GM19351 (cell line): Measurements from ENCODE around the gene SEMA3D.

Experiments
- ATAC-seq: cut with Tn5 transposase; IDR thresholded peaks from one replicate; pipeline ENCODE4 v1.9.1; 2021; ENCODE audit warnings: mild to moderate bottlenecking, moderate library complexity; ENCODE audit not compliant: unreplicated experiment

The SEMA3D gene

DNA sequence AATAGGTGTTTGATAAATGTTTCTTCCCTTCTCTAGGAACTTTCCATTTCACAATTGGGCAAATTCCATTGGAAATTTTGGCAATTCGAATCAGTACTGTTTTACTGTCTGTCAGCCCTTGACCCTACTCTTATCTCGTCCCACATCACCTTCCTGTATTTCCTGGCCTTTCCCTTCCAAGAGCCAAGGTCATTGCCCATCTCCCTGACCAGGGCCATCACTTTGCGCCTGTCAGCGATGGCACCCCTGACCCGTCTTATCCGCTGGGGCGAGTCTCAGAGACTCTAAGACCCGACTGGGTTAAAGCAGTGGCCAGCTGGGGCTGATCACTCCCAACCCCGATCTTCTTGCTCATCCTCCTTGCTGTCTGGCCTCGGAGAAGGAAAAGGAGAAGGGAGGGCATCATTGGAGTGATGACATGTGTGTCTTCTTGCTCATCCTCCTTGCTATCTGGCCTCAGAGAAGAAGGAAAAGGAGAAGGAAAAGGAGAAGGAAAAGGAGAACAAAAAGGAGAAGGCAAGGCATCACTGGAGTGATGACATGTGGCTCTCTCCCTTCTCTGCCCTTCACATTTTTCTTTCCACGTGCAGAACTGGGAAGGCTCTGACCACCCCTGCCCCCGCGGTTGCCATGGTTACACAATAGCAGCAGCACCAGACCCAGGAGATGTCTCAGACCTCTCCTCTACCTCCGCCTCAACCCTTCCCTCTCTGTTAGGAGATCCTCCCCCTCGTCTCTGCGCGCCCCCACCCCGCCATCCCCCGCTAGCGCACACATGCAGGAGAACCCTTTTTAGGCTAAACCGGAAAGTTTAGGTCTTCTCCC lies 2.0 kb downstream of the SEMA3D start:
- ATAC-seq, result no peak

DNA sequence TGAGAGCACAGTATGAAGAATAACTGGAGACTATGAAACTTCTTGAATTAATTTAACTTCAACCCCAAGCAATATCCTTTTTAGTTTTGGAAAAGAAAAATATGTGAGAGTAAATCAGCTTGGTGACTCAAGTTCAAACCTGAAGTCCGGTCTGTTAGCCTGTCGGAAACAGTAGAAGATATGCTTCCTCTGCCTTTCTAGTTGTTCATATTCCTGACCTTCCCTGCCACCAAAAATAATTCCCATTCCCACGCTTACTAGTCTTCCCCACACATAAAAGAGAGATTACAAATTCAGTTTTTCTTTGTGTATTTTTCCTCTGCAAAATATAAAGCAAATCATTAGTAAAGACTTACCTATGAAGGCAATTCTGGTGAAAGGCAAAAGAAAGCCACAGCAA lies 3.6 kb downstream of the SEMA3D start:
- ATAC-seq, result no peak

DNA sequence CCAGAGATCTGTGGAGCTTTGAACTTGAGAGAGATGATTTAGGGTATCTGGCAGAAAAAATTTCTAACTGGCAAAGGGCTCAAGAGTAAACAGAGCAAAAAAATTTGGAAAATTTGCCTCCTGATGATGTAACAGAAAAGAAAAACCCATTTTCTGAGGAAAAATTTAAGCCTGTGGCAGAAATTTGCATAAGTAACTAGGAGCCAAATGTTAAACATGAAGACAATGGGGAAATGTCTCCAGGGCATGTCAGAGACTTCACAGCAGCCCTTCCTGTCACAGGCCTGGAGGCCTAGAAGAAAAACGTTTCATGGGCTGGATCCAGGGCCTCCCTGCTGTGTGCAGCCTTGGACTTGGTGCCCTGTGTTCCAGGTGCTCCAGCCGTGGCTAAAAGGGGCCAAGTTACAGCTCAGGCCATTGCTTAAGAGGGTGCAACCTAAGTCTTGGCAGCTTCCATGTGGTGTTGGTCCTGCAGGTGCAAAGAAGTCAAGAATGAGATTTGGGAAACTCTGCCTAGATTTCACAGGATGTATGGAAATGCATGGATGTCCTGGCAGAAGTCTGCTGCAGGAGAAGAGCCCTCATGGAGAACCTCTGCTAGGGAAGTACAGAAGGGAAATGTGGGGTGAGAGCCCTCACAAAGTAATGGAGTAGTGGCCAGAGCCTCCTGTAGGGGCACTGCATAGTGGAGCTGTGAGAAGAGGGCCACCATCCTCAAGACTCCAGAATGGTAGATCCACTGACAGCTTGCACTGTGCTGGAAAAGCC lies 8.1 kb downstream of the SEMA3D start:
- ATAC-seq, result no peak

DNA sequence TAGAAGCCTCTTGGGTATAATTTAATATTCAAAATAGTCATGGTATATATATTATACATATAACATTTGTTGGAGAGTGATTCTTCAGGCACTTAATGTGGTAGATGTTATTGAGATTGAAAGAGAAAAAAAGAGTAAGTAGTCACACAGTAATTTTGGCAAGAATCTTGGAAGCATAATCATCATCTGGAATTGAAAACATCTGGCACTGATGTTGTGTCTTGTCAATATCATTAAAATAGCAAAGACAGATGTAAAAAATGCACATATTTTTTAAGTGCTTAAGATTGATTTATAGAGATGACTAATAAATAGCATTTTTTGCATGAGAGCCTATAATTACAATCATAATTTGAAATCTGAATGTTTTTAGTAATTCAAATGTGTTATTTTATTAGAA lies 9.5 kb downstream of the SEMA3D start:
- ATAC-seq, result no peak

DNA sequence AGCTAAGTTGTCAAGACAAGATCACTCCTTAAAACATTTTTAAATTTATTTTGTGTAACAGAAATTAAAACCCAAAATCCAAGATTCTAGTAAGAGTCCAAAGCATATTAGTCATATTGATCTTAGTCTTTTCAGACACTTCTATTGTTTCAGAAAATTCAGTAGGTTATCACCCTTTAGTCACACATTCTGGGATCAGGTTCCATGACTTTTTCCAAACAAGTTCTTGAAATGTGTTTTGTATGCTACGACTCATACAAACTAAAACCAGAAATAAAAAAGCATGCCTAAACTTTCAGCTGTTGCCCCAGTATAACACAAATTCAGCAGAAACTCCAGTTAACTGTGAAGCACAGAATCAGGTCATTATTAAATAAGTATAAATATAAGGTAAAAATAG lies 10.7 kb downstream of the SEMA3D start:
- no peak for ATAC-seq

DNA sequence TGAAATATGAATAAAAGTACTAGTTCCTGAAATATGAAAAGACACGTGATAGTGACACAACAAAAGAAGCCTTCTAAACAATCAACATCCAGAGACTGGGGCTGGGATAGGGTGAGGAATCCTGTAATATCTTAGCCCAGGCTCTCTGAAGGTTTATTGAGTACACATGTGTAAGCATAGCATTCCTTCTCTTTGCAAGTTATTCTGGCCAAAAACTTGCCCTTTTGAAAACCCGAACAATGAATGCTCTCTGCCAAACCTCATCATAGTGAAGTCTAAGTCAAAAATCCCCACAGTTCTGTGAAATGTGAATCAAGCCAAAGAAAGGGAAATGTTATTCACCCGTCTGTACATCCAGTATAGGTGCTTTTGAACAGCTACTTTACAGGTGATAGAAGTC lies 11.6 kb downstream of the SEMA3D start:
- ATAC-seq, result no peak

DNA sequence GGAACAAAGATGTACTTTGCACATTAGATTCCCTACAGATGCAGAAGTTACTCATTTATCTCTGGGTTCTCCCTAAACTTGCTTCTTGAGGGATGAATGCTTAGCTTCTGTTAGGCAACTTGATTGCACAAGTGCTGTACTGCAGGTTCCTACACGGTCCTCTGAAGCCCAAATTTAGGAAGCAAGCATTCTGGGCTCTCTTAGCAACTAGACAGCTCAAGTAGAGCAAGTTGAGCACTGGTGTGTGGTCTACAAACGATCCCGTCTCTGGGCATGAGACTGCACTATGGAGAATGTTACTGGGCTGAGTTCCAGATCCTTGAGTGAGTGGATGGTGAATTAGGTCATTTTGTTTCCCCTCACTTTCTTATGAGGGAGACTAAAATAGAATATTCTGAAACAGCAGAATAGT lies 14.3 kb downstream of the SEMA3D start:
- ATAC-seq, result no peak

DNA sequence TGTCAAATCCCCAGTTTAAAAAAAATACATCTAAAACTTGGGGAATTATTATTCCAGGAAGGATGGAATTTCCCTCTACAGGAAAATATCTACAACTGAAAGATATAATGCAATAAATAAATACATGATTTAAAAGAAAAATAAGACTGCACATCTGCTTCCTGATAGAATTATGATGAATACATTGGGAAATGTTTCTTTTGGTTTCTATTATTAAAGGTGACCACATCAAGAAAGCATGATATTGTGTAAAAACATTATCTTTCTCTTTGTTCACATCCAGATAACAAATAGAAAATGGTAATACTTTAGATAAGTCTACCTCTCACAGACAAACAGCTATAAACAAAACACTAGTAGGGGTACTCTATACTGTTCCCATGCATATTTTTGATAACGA lies 19.2 kb downstream of the SEMA3D start:
- no peak for ATAC-seq

DNA sequence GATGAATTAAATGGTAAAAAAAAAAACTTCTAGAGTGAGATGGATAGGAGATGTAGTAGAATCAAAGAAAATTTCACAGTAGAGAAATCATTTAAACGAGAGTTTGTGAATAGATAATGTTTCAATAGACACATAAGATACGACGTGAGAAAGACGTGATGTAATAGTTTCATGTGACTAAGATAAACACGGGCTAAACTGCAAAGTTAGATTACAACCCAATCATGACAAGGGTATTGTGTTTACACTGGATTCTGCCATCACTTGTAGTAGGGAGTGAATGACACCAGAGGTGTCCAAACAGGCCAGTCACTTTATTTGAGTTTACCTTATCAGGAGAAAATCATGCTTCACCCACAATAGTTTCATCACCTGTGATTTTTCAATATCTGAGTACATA lies 21.6 kb downstream of the SEMA3D start:
- ATAC-seq, result no peak

DNA sequence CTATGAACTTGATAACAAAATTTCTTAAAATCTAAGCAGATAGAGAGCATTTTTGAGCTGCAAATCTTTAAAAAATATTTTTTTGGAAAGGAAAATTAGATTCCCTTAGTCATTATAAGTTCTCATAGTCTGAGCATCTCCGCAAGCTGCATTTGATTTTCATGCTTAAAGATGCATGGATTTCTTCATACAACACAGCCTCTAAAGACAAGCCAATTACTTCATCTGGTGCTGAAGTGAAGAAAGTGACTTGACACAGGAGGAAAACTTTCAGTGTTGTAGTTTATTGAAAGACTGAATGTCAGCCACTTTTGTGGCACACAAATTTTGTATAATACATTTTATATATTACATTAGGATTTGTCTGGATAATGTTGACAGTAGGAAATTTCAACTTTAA lies 22.5 kb downstream of the SEMA3D start:
- no peak for ATAC-seq

DNA sequence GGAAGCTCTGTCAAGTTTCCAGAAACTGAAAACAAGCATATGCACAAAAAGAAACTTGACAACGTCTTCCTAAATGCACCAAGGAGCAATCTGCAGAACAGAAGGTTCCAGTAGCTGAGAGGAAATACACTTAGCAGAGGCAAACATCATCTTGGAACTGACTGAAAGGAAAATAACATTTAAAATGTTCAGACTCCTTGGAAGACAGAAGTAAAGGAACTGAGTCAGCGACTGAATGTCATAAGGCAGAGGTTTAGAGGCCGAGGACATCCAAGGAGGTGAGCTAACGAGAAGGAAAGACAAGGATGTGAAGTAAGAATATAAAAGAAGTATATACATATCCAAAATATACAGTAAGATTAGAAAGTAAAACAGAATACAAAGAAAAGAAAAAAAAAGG lies 24.1 kb downstream of the SEMA3D start:
- no peak for ATAC-seq

DNA sequence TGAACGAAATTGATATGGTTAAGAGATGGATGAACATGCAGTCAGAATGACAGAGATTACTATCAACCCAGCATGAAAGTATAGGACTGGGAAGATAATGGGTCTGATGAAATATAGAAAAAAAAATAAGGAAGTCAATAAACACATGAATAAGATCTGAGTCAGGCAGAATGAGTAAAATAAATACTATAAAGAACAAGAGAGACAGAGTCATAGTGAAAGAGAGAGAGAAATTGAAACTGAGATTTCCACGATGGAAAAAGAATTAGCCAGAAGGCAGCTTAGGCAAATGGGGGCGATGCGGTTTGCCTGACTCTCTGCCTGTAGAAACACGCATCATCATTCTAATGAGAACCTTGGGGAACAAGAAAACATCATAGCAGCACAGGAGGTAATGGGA lies 26.6 kb downstream of the SEMA3D start:
- peak; percentile 92 for ATAC-seq

DNA sequence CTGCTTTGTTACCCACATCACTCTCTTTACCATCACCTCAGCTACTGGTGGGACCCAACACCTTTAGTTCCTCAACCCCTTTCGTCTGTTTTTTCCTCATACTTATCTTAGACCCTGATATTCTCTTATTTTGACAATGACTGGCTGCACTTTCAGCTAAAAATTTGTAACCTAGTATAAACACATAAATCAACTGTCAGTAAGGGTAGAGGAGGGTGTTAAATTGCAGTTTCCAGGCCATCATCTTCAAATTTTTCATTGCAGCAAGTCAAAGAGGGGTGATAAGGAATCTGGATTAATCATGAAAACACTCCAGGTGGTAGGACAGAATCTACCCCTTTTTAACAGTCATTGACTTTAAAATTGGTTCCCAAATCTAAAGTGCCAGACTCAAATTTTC lies 27.9 kb downstream of the SEMA3D start:
- ATAC-seq, result no peak

DNA sequence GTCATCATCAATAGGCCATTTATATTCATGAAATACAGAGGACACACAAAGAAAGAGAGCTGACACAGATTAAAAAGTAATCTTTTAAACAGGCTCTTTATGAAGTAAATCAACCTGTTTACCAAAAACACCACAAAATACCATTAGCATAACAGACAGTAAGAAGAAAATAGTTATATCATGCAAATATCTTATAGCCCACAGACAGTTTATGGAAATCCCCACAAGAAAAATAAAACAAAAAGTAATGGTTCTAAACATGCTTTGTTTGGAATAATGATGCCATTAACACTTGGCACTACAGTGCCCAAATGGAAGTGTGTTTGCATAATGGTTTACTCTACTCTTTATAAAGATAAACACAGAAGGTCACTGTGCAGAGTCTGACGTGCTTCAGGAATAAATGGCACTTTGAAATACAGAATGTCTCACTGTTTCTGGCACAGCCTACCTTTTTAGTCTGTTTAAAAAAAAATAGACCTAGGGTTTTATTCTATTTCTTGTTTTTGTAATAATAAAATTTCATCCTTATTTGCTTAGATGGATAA lies 30.1 kb downstream of the SEMA3D start:
- ATAC-seq, result no peak

DNA sequence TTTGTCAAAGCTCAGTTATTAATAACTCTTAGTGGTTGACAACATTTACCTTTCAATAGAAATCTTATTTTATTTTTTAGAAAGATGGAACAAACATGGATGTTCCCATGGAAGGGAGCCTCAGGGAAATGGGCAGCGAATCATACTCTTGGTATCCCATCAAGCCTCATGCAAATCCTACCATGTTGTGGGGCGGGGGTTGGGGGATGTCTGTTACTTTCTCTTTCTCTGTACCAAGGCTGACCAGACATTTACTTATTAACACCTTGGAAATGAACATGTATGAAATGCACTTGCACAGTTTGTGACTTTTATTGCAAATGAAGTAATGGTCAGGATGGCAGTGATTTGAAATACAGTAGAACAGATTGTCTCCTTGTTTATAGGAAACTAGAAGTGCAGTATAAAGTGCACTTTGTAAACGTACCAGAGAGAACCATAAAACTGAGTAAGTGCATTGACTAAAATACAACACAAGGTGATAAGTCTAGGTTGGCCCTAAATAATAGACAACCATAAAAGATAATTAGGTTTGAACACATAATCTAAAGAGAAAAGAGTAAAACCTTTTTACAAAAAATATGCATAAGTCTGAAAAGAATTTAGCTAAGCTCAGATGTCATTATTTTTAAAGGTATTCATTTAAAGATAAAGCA lies 32.4 kb downstream of the SEMA3D start:
- no peak for ATAC-seq

DNA sequence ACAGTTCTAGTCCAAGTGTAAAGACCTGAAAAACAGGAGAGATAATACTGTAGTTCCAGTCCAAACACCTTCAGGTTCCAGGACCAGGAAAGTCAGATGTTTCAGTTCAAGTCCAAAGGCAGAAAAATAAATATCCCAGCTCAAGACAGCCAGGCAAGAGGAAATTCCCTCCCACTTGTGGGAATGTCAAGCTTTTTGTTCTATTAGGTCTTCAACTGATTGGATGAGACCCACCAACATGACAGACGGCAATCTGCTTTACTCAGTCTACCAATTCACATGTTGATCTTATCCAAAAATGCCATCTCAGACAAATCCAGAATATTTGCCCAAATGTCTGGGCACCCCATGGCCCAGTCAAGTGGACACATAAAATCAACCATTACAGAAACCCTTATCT lies 33.1 kb downstream of the SEMA3D start:
- ATAC-seq, result no peak

DNA sequence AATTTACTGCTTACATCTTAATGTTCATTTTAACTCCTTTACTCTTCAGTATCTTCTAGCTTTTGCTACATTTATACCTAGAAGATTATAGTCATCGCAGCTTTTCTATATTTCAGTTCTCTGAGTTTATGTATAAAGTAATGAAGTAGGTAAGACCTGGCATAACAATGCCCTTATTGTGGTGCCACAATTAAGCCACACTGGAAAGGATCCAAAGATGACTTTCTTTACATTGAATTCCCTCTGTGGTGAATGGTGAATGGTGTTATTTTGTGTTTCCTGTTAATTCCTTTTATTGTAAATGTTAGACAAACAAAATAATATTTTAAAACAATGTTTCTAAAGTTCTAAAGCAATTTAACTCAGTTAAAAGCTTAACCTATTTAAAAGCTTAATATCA lies 36.2 kb downstream of the SEMA3D start:
- no peak for ATAC-seq

DNA sequence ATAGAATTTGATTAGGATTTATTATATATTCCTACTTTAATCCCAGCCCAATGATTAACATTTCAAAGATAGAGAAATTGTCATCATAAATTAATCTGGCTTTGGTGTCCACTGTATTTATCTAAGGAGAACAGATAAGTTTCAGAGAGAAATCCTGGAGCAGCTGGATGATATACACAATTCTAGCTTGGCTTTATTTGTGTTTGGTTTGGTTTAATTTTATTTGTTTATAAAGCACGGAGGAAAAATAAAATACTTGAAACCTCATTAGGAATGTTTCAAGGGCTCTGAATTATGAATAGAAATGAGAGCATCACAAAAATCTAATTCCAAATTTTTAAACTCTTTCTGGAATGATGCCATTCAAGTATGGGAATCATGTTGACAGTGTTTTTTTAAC lies 42.1 kb downstream of the SEMA3D start:
- ATAC-seq, result no peak

DNA sequence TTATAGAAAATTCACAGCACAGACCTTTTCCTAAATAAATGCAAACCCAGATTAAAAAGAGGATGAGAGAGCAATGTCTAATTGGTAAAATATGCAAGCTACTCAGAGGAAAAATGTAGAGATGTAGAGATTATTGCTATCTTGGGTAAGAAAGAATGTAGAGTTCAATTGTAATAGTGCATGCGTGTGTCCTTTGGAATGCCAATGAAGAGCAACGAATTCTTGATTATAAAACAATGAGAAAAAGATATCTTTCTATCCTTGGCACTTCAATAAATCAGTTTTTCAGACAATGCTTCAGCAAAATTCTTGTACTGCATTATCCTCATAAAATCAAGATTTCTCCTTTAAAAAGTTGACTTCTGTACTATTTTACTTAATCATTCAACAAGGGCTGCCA lies 50.9 kb downstream of the SEMA3D start:
- no peak for ATAC-seq

DNA sequence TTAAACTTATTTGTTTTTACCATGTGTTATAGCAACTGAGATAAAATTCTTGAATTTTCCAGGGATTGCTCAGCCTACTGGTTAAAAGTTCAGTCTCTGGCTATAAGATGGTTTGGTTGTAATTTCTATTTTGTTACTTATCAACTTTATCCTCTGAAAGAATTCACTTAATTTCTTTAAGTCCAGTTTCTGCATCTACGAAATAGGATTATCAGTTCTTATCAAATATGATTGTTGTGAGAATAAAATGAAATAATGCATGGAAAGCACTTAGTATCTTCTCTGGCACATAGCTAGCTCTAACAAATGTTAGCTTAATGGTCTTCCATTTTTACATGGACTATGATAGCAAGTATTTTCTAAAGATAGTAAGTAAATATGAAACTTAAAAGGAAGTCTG lies 53.3 kb downstream of the SEMA3D start:
- no peak for ATAC-seq

DNA sequence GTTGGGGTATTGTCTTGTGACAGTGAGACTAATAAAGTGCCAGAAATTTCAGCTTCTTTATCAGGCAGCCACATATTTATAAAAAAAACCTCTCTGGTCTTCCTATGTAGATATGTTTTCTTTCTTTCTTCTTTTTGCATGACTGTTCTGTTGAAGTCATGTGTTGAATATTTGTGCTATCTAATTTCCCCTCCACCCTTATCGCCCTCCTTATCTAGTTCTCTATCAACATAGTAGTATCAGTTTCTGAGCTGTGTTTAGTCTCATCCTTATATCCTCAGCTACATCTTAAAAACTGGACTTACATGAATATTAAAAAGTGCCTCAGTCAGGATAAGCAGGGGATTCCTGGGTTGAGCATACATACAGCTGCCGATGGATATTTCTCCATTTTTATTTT lies 53.9 kb downstream of the SEMA3D start:
- ATAC-seq, result no peak

DNA sequence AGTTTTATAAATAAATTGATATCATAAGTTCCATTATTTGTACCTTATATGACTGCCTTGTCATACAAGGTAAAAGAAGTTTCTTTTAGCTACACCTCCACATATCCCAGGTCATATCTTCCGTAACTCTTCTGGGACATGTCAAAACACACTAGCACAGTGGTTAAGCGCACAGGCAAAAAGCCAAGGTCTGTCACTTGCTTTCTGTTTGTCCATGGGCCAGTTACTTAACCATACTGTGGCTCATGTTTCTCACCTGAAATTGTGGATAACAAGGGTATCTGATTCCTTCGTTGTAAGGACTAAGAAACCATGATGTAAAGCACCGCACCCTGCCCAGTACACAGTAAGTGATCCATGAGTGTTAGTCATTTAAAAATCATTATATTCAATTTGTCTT lies 56.2 kb downstream of the SEMA3D start:
- ATAC-seq, result no peak
